NCI-H460 (cell line): Measurements from ENCODE around the gene AFM. TPM values are rescaled to one million over a fixed set of nuclear protein-coding genes. Genes with fewer than 3 reads are reported as not detected.
A peak's percentile ranks its signal among the peaks of the same experiment; 100 is the strongest.

Source experiments
- DNase-seq: peaks from one replicate; pipeline ENCODE4 v3.0.0-alpha.2; 2016; ENCODE audit warnings: low read depth; ENCODE audit errors: extremely low read depth
- polyA plus RNA-seq: library from polyadenylated mRNA; depleted of rRNA; stranded (reverse); fragments of >200 nt; gene quantifications from 2 replicates; pipeline ENCODE4 v1.2.3, GENCODE V29; 2014; cell fraction: nucleus; rRNA removed
- total RNA-seq: library from RNA; depleted of rRNA; stranded (reverse); fragments of >200 nt; shearing (Covaris generic); gene quantifications from 2 replicates; pipeline ENCODE4 v1.2.3, GENCODE V29; 2014; rRNA removed

AFM gene
- total RNA-seq: not detected in 2 replicates
- polyA plus RNA-seq: not detected in 2 replicates

- DNase-seq: no peak
Measured at GRCh38 chr4:73481358-73481757, at the start of gene AFM. TSS of gene AFM (plus strand) at chr4:73481745. CDS start at chr4:73481776, 31 bp downstream.

GRCh38 chr4:73431813-73432168, 49.8 kb upstream of the AFM start:
- DNase-seq: no peak

GRCh38 chr4:73432169-73433000, 49.2 kb upstream of the AFM start:
- DNase-seq: no peak

GRCh38 chr4:73433140-73433539, 48.4 kb upstream of the AFM start:
- DNase-seq: no peak

GRCh38 chr4:73434311-73434710, 47.2 kb upstream of the AFM start:
- no peak for DNase-seq

GRCh38 chr4:73435984-73436383, 45.6 kb upstream of the AFM start, which contains the start of gene AFP:
TSS of gene AFP (plus strand) at chr4:73436221. CDS start at chr4:73436263, 42 bp downstream.
- no peak for DNase-seq

- no peak for DNase-seq
Measured at GRCh38 chr4:73436674-73437557, 44.6 kb upstream of the AFM start.

GRCh38 chr4:73437558-73437956, 44.0 kb upstream of the AFM start:
- DNase-seq: no peak

GRCh38 chr4:73438048-73438447, 43.5 kb upstream of the AFM start:
- no peak for DNase-seq

GRCh38 chr4:73438582-73439215, 42.8 kb upstream of the AFM start:
- DNase-seq: no peak

- no peak for DNase-seq
Measured at GRCh38 chr4:73439445-73439844, 42.1 kb upstream of the AFM start.

- DNase-seq: no peak
Measured at GRCh38 chr4:73439991-73440390, 41.6 kb upstream of the AFM start.

- no peak for DNase-seq
Measured at GRCh38 chr4:73440653-73441052, 40.9 kb upstream of the AFM start.

GRCh38 chr4:73442275-73442674, 39.3 kb upstream of the AFM start:
- DNase-seq: no peak

- DNase-seq: no peak
Measured at GRCh38 chr4:73443224-73443623, 38.3 kb upstream of the AFM start.

GRCh38 chr4:73445383-73446335, 35.9 kb upstream of the AFM start:
- DNase-seq: no peak

GRCh38 chr4:73446336-73446938, 35.1 kb upstream of the AFM start:
- peak; percentile 54 for DNase-seq

GRCh38 chr4:73447671-73448070, 33.9 kb upstream of the AFM start:
- no peak for DNase-seq

- no peak for DNase-seq
Measured at GRCh38 chr4:73448448-73449203, 32.9 kb upstream of the AFM start.
